Ovary (tissue), 9 donors: Measurements from ENCODE around the gene PEX6. TPM values are rescaled to one million over a fixed set of nuclear protein-coding genes. Genes with fewer than 3 reads are reported as not detected.

ENCODE experiments used
- DNase-seq, 5 donors: peaks; one replicate each; pipeline ENCODE4 v3.0.0-alpha.2; 2019 to 2020
- H3K27ac ChIP-seq, 2 donors: fragments of 200-600 bp; one replicate each; pipeline versions ENCODE4 v1.5.1 to v1.8.0; 2019 to 2022
- H3K27me3 ChIP-seq: fragments of 200-600 bp; one replicate; pipeline ENCODE4 v1.8.0; 2022
- H3K36me3 ChIP-seq: fragments of 200-600 bp; sonication (generic); one replicate; pipeline ENCODE4 v1.5.1; 2019
- H3K4me1 ChIP-seq: one replicate; pipeline ENCODE4 v1.8.1; 2013; ENCODE audit warnings: mild to moderate bottlenecking, moderate library complexity; ENCODE audit not compliant: insufficient read depth
- H3K4me3 ChIP-seq: fragments of 200-600 bp; sonication (generic); one replicate; pipeline ENCODE4 v1.5.1; 2017
- H3K9me3 ChIP-seq, 2 donors: fragments of 200-600 bp in 1 of 2; sonication (generic) in 1 of 2; one replicate each; pipeline versions ENCODE4 v1.5.1 to v1.8.1; 2013 to 2019; ENCODE audit warnings: mild to moderate bottlenecking in 1 of 2, moderate library complexity in 1 of 2
- CTCF ChIP-seq, 3 donors: fragments of 450-650 bp in 2 of 3; fragments of 200-600 bp in 1 of 3; IDR thresholded peaks; one replicate each; pipeline versions ENCODE4 v1.5.1 to v1.8.0; 2016 to 2022; ENCODE audit warnings: antibody characterized with exemption in 3 of 3, mild to moderate bottlenecking in 1 of 3
- EP300 ChIP-seq: sonication (generic); formaldehyde crosslinking; IDR thresholded peaks from one replicate; pipeline ENCODE4 v1.6.1; 2017; ENCODE audit warnings: antibody characterized with exemption
- POLR2A ChIP-seq: fragments of 450-650 bp; IDR thresholded peaks from one replicate; pipeline ENCODE4 v1.6.1; 2017; ENCODE audit warnings: antibody characterized with exemption, mild to moderate bottlenecking, moderate library complexity
- WGBS, 3 donors: extraction: QIAGEN DNeasy Blood & Tissue Kit in 1 of 3; methylation state at CpG; one replicate each; pipeline versions ENCODE4 v1.1.5 to v1.1.7; 2013 to 2017; 5-methylcytosine and 5-hydroxymethylcytosine counted together
- intact Hi-C, 4 donors: fragments of 100-400 bp; cut with DNase I; formaldehyde crosslinking; loops; one replicate each; pipeline versions ENCODE4 v1.11.0 to v1.15.1; 2022 to 2023
- polyA plus RNA-seq, 2 donors: library from polyadenylated mRNA; stranded (reverse); fragments of 200-250 nt in 1 of 2; fragments of 350-450 nt in 1 of 2; fragmentation: Illumina TruSeq in 1 of 2; extraction: RNeasy Lipid Tissue Mini Kit (QIAGEN cat#74804) in 1 of 2; gene quantifications; one replicate each; pipeline ENCODE4 v1.2.3, GENCODE V29; 2013 to 2014
- total RNA-seq, 7 donors: library from RNA; depleted of rRNA in 2 of 7; stranded (reverse); fragments of >200 nt in 2 of 7; fragmentation: NEBNext Ultra II Directional in 3 of 7; extraction: Animal tissue kit (Norgen Biotek cat#: 25700) in 3 of 7; gene quantifications; one replicate each; pipeline versions ENCODE4 v1.1.0 to v1.2.4, GENCODE V29; 2016 to 2023
- donor health status: DM: no; HTN: no; CAD: no; lungs with moderate emphysema.
- donor health status: DM: no; HTN: no; CAD: no.
- donor health status: Bipolar disorder and iron deficiency.
- donor health status: DM: yes; HTN: yes; CAD: no.
- donor health status: DM: no; HTN: no; CAD: no.
- donor health status: DM: yes; HTN: yes; CAD: no.

PEX6 gene
- total and polyA plus RNA-seq, 9 donors, result 8.8 to 41.0 (median 29.8) TPM

- intact Hi-C loops, result no loop called here
- WGBS, 3 donors, result 81 to 85% (median 82%) methylated on average over 5 of the region's 5 CpGs
- H3K4me3 ChIP-seq, result no peak overlapping the region
- H3K4me1 ChIP-seq, result peaks cover 9% of the 10 kb centered on the region
- H3K27ac ChIP-seq, result no peak overlapping the region
- H3K36me3 ChIP-seq, result no peaks in the 10 kb centered on the region
- H3K27me3 ChIP-seq, result no peaks in the 10 kb centered on the region
- no peak for DNase-seq
- no peaks in the 10 kb centered on the region for H3K9me3 ChIP-seq
- TF ChIP-seq EP300, result no peak
- no peak for TF ChIP-seq POLR2A
- no peak for TF ChIP-seq CTCF (IDR thresholded peaks at IDR 0.05)
Measured at GRCh38 chr6:42974919-42975505, 4.0 kb downstream of the PEX6 start.

- H3K4me1 ChIP-seq, result peaks cover 7% of the 10 kb centered on the region
- H3K27ac ChIP-seq, result no peak overlapping the region
- no peaks in the 10 kb centered on the region for H3K27me3 ChIP-seq
- intact Hi-C loops, result no loop called here
- TF ChIP-seq POLR2A (no peak), CTCF (IDR thresholded peaks at IDR 0.05) (no peak), EP300 (no peak)
- no peaks in the 10 kb centered on the region for H3K9me3 ChIP-seq
- no peaks in the 10 kb centered on the region for H3K36me3 ChIP-seq
- no peak overlapping the region for H3K4me3 ChIP-seq
- DNase-seq, result no peak
- 84 to 86% (median 86%) methylated on average over 3 of the region's 3 CpGs for WGBS, 3 donors
Measured at GRCh38 chr6:42973926-42974325, 5.1 kb downstream of the PEX6 start.

- Histone ChIP-seq H3K4me1 (no peaks in the 10 kb centered on the region), H3K36me3 (no peaks in the 10 kb centered on the region), H3K27ac (no peak overlapping the region), H3K9me3 (no peaks in the 10 kb centered on the region), H3K4me3 (no peak overlapping the region), H3K27me3 (no peaks in the 10 kb centered on the region)
- intact Hi-C loops, result no loop called here
- WGBS, 3 donors, result 81 to 87% (median 84%) methylated on average over 3 of the region's 3 CpGs
- no peak for DNase-seq
- no peak for TF ChIP-seq POLR2A
- no peak for TF ChIP-seq CTCF (IDR thresholded peaks at IDR 0.05)
- TF ChIP-seq EP300, result no peak
Measured at GRCh38 chr6:42971746-42972327, 7.1 kb downstream of the PEX6 start.

GRCh38 chr6:42970871-42971612, 7.9 kb downstream of the PEX6 start:
- DNase-seq, result no peak
- Histone ChIP-seq H3K27me3 (no peaks in the 10 kb centered on the region), H3K9me3 (no peaks in the 10 kb centered on the region), H3K4me1 (no peaks in the 10 kb centered on the region), H3K4me3 (no peak overlapping the region), H3K27ac (no peak overlapping the region), H3K36me3 (no peaks in the 10 kb centered on the region)
- 78 to 81% (median 80%) methylated on average over 4 of the region's 4 CpGs for WGBS, 3 donors
- intact Hi-C loops, result no loop called here
- no peak for TF ChIP-seq POLR2A

GRCh38 chr6:42969934-42970333, 9.0 kb downstream of the PEX6 start:
- no peak for TF ChIP-seq POLR2A
- TF ChIP-seq CTCF (IDR thresholded peaks at IDR 0.05), result no peak
- TF ChIP-seq EP300, result no peak
- Histone ChIP-seq H3K4me1 (no peaks in the 10 kb centered on the region), H3K36me3 (no peaks in the 10 kb centered on the region), H3K4me3 (no peak overlapping the region), H3K27ac (no peak overlapping the region), H3K27me3 (no peaks in the 10 kb centered on the region), H3K9me3 (no peaks in the 10 kb centered on the region)
- WGBS, 3 donors, result 88 to 100% (median 88%) methylated on average over 4 of the region's 4 CpGs
- DNase-seq, result no peak
- intact Hi-C loops, result loop anchor here in 1 of 4 donors (10.0 kb wide), 1 partner anchor 55 kb away; the partner anchor contains the start of gene PTCRA
